Measurements from ENCODE around the gene CCK.

The CCK gene

DNA sequence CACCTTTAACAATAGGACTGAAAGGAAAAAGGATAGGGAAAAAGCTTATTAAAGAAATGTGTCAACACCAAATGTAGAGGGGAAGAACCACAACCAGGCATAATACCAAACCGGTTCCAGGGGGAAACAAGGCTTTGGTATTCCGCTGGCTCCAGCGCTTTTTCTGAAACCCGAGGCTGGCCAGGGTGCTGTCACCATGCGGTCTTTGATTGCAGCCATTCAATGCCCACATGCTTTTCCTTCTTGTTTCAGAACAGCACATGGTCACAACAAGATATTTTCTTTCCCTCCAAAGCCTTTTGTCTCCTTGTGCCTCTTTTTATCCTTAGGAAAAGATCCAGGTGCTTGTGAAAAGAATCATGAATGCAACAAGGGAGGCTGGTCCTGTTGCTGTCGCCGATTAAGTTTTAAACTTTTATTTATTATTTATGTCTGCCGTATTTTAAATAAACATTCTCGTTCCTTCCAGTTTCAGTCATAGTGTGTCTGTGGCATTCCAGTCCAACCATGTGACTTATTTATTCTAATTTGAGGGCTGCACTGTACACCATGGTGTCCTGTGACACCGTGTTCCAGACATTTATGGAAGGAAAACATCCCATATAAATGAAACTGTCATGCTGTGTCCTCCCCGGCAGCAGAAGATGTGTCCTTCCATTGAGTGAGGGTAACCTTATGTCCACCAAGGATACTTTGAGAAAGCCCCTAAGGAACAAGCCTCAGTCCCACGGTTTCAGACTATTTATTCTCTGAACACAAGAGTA, 41.1 kb downstream of the CCK start:
- DNase-seq = no peak

DNA sequence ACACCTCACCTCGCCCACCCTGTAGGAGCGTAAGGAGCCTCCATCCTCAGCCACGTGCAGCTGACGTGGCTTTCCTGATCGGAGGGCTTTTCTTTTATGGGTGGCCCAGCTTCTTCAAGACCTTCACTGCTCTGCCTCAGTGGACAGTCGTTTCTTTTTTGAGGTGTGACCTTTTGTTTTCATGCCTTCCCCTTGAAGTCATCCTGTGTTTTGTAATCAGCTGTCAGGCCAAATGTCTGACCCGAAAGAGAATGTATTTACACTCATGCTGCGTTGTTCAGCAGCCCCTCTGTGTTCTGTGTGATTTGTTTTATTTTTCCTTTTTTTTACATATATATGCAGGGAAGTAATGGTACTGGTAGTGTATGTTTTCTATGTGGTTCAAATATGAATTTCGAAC, 41.8 kb downstream of the CCK start:
- no peak for DNase-seq

DNA sequence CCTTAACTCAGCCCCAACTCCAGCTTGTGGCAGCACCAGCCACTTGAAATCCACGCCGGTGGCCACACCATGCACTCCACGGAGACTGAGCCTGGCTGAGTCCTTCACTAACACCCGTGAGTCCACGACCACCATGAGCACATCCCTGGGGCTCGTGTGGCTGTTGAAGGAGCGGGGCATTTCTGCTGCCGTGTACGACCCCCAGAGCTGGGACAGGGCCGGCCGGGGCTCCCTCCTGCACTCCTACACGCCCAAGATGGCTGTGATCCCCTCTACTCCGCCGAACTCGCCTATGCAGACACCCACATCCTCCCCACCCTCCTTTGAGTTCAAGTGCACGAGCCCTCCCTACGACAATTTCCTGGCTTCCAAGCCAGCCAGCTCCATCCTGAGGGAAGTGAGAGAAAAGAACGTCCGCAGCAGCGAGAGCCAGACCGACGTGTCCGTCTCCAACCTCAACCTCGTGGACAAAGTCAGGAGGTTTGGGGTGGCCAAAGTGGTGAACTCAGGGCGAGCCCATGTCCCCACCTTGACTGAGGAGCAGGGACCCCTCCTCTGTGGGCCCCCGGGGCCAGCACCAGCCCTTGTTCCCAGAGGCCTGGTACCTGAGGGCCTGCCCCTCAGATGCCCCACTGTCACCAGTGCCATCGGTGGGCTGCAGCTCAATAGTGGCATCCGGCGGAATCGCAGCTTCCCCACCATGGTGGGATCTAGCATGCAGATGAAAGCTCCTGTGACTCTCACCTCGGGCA, 42.9 kb downstream of the CCK start:
- DNase-seq = no peak

DNA sequence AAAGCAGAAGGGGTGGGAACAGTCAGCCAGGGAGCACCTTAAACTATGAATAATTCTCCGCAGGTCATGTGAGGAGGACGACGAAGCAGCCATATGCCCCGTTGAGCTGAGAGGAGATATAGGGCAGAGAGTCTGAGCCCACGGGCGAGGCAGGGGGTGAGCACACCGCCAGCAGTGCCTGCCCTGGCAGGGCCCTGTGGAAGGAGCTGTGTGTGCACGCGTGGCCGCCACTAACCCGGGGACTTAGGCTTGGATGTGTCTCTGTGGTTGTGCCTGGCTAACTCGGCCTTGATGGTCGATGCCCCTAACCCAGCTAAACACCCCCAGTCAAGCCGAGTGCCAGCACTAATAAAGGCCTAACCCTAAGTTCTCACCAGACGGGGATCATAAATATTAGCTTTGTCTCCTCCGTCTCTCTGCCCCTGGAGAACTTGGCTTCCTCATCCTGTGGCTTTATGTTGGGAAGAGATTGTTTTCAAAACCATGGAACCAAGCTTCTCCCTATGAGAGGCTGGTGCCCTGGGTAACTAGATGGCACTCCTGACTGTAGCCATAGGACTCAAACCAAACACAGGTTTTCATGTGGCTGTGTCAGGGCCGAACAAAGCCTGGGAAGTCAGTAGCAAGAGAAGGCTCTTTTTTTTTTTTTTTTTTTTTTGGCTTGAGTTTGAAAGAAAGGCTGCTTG, 45.4 kb downstream of the CCK start:
- DNase-seq = no peak

DNA sequence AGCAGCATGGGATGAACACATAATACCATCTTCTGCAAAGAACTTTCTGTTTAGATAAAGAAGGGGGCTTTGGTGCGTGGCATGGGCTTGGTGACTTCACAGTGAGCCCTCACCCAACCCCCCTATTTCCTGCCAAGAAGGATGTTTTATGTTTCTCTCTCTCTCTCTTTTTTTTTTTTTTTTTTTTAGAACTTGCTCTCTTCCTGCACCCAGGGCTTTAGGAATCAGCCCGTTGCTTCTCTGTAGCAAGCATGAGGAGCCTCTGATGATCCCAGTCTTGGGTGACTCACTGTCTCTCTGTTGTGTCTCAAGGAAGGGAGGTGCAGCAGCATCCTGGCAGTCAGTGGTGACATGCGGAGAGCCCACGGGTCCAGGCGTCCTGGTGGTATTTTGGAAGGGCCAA, 49.1 kb downstream of the CCK start:
- DNase-seq = peak in 1 of 5 donors; percentile 20

DNA sequence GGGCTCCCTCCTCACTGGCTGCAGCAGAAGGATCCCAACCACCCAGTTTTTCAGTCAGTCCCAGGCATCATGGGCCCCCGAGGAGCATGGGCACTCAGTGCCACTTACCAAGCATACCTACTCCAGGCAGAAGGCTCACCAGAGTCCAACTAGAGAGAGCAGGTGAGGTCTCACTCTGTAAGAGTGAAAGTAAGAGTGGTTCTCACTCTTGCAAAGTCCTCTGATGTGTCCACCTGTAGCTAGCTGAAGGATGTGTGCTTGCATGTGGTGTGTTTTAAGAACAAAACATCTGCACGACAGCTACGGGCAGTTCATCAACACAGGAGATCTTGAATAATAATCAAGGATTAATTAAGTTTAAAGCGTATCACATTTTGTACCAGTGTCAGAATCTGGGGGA, 49.7 kb downstream of the CCK start:
- peak in 1 of 5 donors; percentile 28 for DNase-seq

DNA sequence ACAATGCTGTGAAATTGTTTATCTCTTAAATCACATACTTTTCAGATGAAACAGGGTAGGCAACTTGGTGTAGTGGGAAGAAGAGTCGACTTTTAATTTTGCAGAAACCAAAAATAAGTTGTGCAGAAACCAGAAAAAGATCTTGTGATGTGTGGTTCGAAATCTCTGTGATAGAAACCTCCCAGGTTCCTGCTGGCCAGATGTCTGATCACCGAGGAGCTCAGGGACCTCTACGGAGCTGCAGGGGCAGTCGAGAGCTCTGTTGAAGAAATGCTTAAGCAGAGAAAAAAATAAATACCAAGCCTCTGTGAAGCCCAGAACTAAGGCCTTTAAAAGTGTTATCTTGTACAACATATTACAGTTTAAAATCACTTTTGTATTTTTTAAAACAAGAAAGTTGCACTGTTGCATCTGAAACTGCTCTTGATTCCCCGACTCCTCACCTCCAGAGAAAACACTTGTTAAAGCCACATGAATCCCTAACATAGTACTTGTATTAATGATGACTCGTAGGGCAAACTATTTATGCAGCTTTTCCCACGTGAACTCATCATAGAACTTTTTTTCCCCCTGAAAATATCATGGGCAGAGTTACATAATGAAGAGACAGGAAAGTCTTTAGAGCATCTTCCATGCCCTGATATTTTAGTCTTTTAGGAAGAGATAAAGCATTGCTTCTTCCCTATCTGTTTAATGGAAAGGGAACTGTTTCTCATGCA, 51.3 kb downstream of the CCK start:
- DNase-seq = no peak

DNA sequence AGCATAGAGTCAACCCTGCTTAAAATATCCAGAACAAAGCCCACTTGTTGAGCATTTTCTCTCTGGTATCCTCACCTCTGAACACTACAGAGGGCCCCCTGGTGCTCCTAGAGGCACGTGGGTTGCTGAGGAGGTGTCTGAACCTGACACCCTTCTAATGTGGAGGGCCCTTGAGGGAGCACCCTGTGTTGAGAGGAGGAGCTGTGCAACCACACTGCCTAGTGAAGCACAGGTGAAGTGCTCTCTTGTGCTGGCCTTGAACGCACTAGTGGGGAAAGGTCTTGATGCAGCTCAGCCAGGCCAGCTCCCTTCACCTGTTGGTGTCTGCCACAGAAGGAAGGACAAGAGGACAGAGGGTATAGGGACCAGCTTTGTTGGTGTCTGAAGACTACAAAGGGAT, 51.9 kb downstream of the CCK start:
- DNase-seq = no peak

DNA sequence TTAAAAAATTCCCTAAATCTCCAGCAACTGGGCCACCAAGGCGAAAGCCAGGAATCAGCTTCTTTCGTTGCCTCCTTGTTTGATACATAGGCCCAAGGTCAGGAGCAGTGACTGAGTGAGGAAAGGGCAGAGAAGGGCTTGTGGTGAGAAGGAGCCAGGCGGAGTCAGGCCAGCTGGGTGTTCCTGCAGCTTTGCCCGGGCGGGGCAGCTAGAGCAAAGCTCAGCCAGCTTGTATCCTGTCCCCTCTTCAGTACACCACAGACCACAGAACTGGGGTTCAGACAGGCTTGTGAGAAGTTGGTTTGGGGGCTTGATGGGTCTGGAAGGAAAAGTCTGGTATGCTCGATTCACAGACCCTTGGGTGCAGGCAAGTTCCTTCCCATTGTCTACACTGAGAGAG, 52.6 kb downstream of the CCK start:
- no peak for DNase-seq

DNA sequence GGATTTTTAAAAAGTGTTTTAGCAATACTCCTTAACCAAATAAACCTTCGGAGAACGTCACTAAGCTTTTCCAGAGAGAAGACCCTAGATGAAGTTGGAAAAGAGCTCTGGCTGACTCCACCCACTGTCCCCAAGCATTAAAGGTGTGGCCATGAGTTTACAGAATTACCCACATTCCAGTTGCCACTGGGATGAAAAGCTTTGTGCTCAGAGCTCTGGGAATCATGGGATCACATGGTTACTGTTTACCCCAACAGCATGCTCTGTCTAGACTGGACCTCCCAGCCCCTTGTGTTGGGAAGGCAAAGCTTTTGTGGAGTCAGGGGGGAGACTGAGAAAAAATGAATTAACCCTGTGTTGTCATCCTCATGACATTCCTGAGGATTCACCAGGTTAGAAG, 55.3 kb downstream of the CCK start:
- DNase-seq = no peak

DNA sequence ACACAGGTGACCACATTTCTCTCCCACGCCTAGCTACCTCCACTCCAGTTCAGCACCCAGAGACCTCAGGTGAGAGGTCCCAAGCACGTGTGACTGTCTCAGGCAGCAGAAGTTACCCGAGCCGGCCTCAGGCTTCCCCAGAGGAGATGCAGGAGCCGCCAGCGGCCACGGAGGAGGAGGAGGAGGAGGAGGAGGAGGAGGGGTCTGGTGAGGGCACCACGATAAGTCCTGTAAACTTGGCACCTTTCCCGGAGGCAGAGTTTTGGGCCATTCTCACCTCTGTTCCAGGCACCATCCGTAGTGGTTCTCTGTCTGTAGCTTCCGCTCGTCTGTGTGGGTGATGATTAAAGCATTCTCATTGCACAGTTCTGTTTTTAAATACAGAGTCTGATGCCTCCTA, 56.1 kb downstream of the CCK start:
- no peak for DNase-seq

Measured in T-helper 1 cell (primary cell).